Measurements from ENCODE around the gene LILRA6. TPM values are rescaled to one million over a fixed set of nuclear protein-coding genes. Genes with fewer than 3 reads are reported as not detected.

Gene LILRA6
- total RNA-seq, 1 donor from 2014 or later: under 0.01 TPM

DNA sequence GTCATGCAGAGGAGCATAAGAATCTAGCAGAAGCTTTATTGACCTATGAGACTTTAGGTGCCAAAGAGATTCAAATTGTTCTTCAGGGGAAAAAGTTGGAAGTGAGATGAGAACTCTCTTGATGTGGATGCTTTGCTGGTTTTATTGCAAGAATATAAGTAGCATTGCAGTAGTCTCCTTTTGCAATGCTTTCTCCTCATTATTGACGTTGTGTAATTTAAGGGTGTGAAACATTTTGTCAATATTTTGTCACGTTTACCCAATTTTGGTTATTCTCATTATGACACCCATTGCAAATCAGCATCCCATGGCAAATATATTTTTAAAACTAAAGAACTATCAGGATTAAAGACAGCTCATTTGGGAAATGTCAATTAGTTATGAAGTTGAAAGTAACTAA lies 26.3 kb upstream of the LILRA6 start:
- H3K27ac ChIP-seq (ENCODE audit: low read depth, low read length): no peak overlapping the region
- no peak overlapping the region for H3K4me3 ChIP-seq (ENCODE audit: low read length in 3 of 3)
- peaks cover 0 to 8% (median 0%) of the 10 kb centered on the region in 3 donors for H3K27me3 ChIP-seq (ENCODE audit: control insufficient read depth in 3 of 3, insufficient read depth in 3 of 3, low read length in 3 of 3)
- H3K36me3 ChIP-seq (ENCODE audit: control insufficient read depth in 3 of 3, insufficient read depth in 3 of 3, low read length in 3 of 3): no peaks in the 10 kb centered on the region
- H3K9me3 ChIP-seq (ENCODE audit: control insufficient read depth in 3 of 3, low read length in 3 of 3): no peaks in the 10 kb centered on the region
- no peaks in the 10 kb centered on the region for H3K4me1 ChIP-seq (ENCODE audit: control insufficient read depth in 3 of 3, insufficient read depth in 3 of 3, low read length in 3 of 3)
- H3K9ac ChIP-seq (ENCODE audit: low read depth in 1 of 3, low read length in 3 of 3): no peak overlapping the region

DNA sequence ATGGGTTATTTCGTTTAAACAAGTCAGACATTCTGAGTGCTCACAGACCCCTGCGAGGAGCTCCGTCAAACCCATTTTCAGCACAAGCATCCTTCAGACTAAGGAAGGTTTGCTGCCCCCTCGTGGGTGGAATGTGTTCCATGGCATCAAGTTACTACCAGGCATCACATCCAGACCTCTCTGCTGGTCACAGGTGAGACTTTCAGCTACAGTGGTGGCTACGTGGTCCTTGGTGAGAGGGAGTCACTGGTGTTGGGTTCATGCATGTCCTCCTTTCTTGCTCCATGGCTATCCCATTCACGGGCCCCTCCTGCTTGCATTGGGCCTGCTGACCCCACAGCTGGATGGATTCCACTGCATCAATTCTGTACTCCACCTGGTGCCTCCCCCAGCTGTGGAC lies 23.5 kb upstream of the LILRA6 start:
- H3K9ac ChIP-seq (ENCODE audit: low read depth in 1 of 3, low read length in 3 of 3): no peak overlapping the region
- no peak overlapping the region for H3K4me3 ChIP-seq (ENCODE audit: low read length in 3 of 3)
- H3K9me3 ChIP-seq (ENCODE audit: control insufficient read depth in 3 of 3, low read length in 3 of 3): no peaks in the 10 kb centered on the region
- no peaks in the 10 kb centered on the region for H3K4me1 ChIP-seq (ENCODE audit: control insufficient read depth in 3 of 3, insufficient read depth in 3 of 3, low read length in 3 of 3)
- H3K36me3 ChIP-seq (ENCODE audit: control insufficient read depth in 3 of 3, insufficient read depth in 3 of 3, low read length in 3 of 3): no peaks in the 10 kb centered on the region
- H3K27me3 ChIP-seq (ENCODE audit: control insufficient read depth in 3 of 3, insufficient read depth in 3 of 3, low read length in 3 of 3): peaks cover 0 to 12% (median 0%) of the 10 kb centered on the region in 3 donors
- no peak overlapping the region for H3K27ac ChIP-seq (ENCODE audit: low read depth, low read length)

DNA sequence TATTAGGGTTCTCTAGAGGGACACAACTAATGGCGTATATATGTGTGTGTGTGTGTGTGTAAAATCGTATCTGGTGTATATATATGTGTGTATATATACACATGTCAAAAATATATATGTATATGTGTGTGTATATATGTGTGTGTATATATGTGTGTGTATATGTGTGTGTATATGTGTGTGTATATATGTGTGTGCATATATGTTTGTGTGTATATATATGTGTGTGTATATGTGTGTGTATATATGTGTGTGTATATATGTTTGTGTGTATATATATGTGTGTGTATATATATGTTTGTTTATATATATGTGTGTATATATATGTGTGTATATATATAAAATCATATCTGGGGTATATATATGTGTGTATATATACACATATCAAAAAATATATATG lies 19.9 kb upstream of the LILRA6 start:
- Histone ChIP-seq H3K4me3 (ENCODE audit: low read length in 3 of 3) (no peak overlapping the region), H3K9me3 (ENCODE audit: control insufficient read depth in 3 of 3, low read length in 3 of 3) (peaks cover 0 to 2% (median 0%) of the 10 kb centered on the region in 3 donors), H3K27ac (ENCODE audit: low read depth, low read length) (no peak overlapping the region), H3K9ac (ENCODE audit: low read depth in 1 of 3, low read length in 3 of 3) (no peak overlapping the region), H3K4me1 (ENCODE audit: control insufficient read depth in 3 of 3, insufficient read depth in 3 of 3, low read length in 3 of 3) (no peaks in the 10 kb centered on the region), H3K27me3 (ENCODE audit: control insufficient read depth in 3 of 3, insufficient read depth in 3 of 3, low read length in 3 of 3) (peaks cover 0 to 8% (median 4%) of the 10 kb centered on the region in 3 donors), H3K36me3 (ENCODE audit: control insufficient read depth in 3 of 3, insufficient read depth in 3 of 3, low read length in 3 of 3) (no peaks in the 10 kb centered on the region)

DNA sequence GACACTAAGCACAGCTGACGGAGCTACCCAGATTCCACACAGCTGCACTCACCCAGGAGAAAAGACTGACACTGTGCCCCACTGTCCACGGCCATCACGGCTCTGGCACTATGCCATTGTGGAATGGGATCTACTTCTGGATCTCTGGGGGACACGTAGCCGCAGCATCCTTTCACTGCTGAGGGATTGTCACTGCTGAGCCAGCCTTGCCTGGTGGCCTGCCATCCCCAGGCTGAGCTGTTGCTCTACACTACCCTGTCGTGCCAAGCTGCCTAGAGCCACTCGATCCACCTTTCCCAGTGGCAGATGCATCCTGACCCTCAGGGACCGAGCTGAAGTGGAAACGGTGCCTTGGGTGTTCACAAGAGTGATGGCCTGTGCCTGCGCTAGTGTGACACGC lies 19.5 kb upstream of the LILRA6 start:
- H3K4me3 ChIP-seq (ENCODE audit: low read length in 3 of 3): no peak overlapping the region
- peaks cover under 1 to 10% (median 6%) of the 10 kb centered on the region in 3 donors for H3K27me3 ChIP-seq (ENCODE audit: control insufficient read depth in 3 of 3, insufficient read depth in 3 of 3, low read length in 3 of 3)
- no peak overlapping the region for H3K27ac ChIP-seq (ENCODE audit: low read depth, low read length)
- H3K4me1 ChIP-seq (ENCODE audit: control insufficient read depth in 3 of 3, insufficient read depth in 3 of 3, low read length in 3 of 3): no peaks in the 10 kb centered on the region
- peaks cover 0 to 2% (median 0%) of the 10 kb centered on the region in 3 donors for H3K9me3 ChIP-seq (ENCODE audit: control insufficient read depth in 3 of 3, low read length in 3 of 3)
- no peak overlapping the region for H3K9ac ChIP-seq (ENCODE audit: low read depth in 1 of 3, low read length in 3 of 3)
- no peaks in the 10 kb centered on the region for H3K36me3 ChIP-seq (ENCODE audit: control insufficient read depth in 3 of 3, insufficient read depth in 3 of 3, low read length in 3 of 3)

DNA sequence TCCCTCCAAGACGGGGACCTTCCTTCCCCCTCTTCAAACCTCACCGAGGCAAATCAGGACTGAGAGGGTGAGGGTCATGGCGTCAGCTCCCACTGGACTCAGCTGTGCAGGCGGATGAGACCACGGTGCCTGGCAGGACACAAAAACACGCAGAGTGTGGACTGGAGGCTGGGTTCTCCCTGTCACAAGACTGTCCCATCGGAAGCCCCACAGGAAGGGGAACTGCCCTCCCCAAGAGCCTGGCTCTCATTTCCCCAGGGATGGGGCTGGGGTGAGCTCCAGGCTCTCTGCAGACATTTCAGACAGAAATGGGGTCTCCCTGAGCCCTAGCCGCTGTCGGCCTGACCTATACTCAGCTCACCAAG lies 14.5 kb upstream of the LILRA6 start, which contains the start of gene LILRB5:
Gene LILRB5 (minus strand): TSS at position 158 of the 365 bp plus-strand sequence. CDS start 80 bp downstream, at position 78.
- Histone ChIP-seq H3K4me1 (ENCODE audit: control insufficient read depth in 3 of 3, insufficient read depth in 3 of 3, low read length in 3 of 3) (no peaks in the 10 kb centered on the region), H3K9ac (ENCODE audit: low read depth in 1 of 3, low read length in 3 of 3) (no peak within 1 kb of the TSS), H3K4me3 (ENCODE audit: low read length in 3 of 3) (peak within 1 kb of the TSS in 1 of 3 donors; percentile 30), H3K36me3 (ENCODE audit: control insufficient read depth in 3 of 3, insufficient read depth in 3 of 3, low read length in 3 of 3) (no peaks in the 10 kb centered on the region), H3K27ac (ENCODE audit: low read depth, low read length) (no peak within 1 kb of the TSS), H3K9me3 (ENCODE audit: control insufficient read depth in 3 of 3, low read length in 3 of 3) (peaks cover 0 to 2% (median 0%) of the 10 kb centered on the region in 3 donors), H3K27me3 (ENCODE audit: control insufficient read depth in 3 of 3, insufficient read depth in 3 of 3, low read length in 3 of 3) (peaks cover 15 to 40% (median 30%) of the 10 kb centered on the region in 3 donors)

DNA sequence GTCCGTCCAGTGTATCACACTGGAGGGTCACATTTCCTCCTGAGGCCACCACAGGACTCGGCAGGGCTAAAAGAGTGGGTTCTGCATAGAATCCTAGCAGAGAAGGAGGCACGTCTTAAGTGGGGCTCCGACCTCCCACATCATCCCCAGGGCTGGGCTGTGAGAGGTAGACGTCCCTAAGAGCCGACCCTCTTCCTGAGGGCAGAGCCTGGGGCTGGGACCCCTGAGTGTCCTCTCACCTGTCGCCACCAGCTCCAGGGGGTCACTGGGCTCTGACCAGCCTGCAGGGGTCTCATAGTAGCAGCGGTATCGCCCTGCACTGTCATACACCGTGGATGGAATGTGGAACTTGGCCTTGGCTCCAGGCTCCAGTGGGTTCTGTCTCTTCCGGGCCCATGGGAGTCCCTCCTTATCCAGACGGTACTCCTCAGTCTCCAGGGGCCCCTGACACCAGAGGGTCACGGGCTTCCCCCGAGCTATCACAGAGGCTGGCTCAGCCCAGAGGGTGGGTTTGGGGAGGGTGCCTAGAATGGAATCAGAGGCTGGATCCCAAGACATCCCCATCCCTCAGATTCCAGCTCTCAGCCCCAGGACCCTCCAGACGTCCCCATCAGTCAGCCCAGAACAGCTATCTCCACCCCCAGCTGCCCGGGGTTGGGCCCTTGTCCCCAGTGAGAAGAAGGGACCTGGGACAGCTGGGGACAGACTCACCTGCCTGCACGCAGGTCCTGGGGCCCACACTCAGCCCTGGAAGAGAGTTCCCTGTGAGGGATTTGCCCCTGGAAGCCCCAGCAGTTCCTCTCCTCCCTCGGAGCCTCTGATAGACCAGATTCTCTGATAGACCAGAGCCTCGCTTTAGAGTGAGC lies 13.9 kb upstream of the LILRA6 start:
- peaks cover 15 to 39% (median 30%) of the 10 kb centered on the region in 3 donors for H3K27me3 ChIP-seq (ENCODE audit: control insufficient read depth in 3 of 3, insufficient read depth in 3 of 3, low read length in 3 of 3)
- no peak overlapping the region for H3K27ac ChIP-seq (ENCODE audit: low read depth, low read length)
- H3K4me1 ChIP-seq (ENCODE audit: control insufficient read depth in 3 of 3, insufficient read depth in 3 of 3, low read length in 3 of 3): no peaks in the 10 kb centered on the region
- no peaks in the 10 kb centered on the region for H3K36me3 ChIP-seq (ENCODE audit: control insufficient read depth in 3 of 3, insufficient read depth in 3 of 3, low read length in 3 of 3)
- H3K9me3 ChIP-seq (ENCODE audit: control insufficient read depth in 3 of 3, low read length in 3 of 3): peaks cover 0 to 2% (median 0%) of the 10 kb centered on the region in 3 donors
- peak overlapping the region in 1 of 3 donors; percentile 30 for H3K4me3 ChIP-seq (ENCODE audit: low read length in 3 of 3)
- no peak overlapping the region for H3K9ac ChIP-seq (ENCODE audit: low read depth in 1 of 3, low read length in 3 of 3)

DNA sequence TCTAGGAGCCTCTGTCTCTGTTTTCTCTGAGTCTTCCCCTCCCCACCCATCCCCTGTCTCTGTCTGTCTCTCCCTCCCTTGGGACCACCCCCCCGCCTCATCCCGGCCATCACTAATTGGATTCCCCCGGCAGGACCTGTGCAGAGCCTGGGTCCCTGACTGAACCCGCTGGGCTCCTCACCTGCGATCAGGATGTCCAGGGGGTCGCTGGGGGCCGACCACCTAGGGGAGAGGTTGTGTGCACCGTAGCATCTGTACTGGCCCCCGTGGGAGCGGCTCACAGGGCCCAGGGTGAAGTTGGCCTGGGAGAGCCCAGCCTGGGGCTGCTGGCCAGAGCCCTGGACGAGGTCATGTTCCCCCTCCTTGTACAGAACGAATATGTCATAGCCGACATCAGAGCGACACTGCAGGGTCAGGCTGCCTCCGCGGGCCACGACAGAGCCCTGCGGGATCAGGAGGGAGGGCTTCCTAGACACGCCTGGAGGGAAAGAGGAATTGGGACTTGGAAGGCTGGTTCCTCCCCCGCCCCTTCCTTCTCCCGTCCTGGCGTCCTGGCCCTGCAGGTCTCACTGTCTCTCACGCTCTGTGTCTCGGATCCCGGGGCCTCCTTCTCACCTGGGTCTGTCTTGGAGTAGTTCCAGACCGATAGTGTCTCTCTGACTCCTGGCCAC lies 12.7 kb upstream of the LILRA6 start:
- Histone ChIP-seq H3K4me1 (ENCODE audit: control insufficient read depth in 3 of 3, insufficient read depth in 3 of 3, low read length in 3 of 3) (no peaks in the 10 kb centered on the region), H3K9me3 (ENCODE audit: control insufficient read depth in 3 of 3, low read length in 3 of 3) (peaks cover 0 to 2% (median 0%) of the 10 kb centered on the region in 3 donors), H3K4me3 (ENCODE audit: low read length in 3 of 3) (peak overlapping the region in 1 of 3 donors; percentile 30), H3K27me3 (ENCODE audit: control insufficient read depth in 3 of 3, insufficient read depth in 3 of 3, low read length in 3 of 3) (peaks cover 15 to 39% (median 30%) of the 10 kb centered on the region in 3 donors), H3K9ac (ENCODE audit: low read depth in 1 of 3, low read length in 3 of 3) (no peak overlapping the region), H3K27ac (ENCODE audit: low read depth, low read length) (no peak overlapping the region), H3K36me3 (ENCODE audit: control insufficient read depth in 3 of 3, insufficient read depth in 3 of 3, low read length in 3 of 3) (no peaks in the 10 kb centered on the region)

DNA sequence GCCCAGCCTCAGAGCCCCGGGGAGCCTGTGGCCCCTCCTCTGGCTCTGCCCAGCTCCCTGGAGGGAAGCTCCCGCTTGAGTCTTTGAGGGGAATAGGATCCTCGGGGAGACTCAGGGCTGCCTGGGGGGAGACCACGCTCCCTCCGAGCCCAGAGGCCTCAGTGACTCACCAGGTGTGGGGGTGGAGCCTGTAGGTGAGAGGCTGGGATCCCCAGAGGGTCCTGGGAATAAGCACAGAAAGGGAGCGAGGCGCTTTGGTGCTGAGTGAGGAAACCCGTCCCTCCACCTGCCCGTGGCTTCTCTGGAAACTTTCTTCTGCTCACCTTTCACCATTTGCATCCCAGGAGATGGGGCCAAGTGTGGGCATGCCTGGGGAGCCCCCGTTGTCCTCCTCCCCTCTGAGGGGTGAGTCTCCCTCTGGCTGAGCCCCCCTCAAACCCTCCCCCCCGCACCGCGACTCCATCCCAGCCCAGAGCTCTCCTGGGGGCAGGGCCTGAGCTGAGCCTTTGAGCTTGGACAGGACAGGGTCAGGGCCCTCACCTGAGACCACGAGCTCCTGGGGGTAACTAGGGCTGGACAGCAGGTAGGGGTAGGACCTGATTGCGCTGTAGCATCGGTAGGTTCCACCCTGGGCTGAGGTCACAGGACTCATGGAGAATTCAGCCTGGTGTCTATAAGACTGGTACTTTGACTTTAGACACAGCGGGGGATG lies 11.8 kb upstream of the LILRA6 start:
- no peaks in the 10 kb centered on the region for H3K4me1 ChIP-seq (ENCODE audit: control insufficient read depth in 3 of 3, insufficient read depth in 3 of 3, low read length in 3 of 3)
- H3K9ac ChIP-seq (ENCODE audit: low read depth in 1 of 3, low read length in 3 of 3): no peak overlapping the region
- H3K27me3 ChIP-seq (ENCODE audit: control insufficient read depth in 3 of 3, insufficient read depth in 3 of 3, low read length in 3 of 3): peaks cover 15 to 39% (median 30%) of the 10 kb centered on the region in 3 donors
- no peak overlapping the region for H3K4me3 ChIP-seq (ENCODE audit: low read length in 3 of 3)
- no peak overlapping the region for H3K27ac ChIP-seq (ENCODE audit: low read depth, low read length)
- H3K36me3 ChIP-seq (ENCODE audit: control insufficient read depth in 3 of 3, insufficient read depth in 3 of 3, low read length in 3 of 3): no peaks in the 10 kb centered on the region
- H3K9me3 ChIP-seq (ENCODE audit: control insufficient read depth in 3 of 3, low read length in 3 of 3): no peaks in the 10 kb centered on the region

DNA sequence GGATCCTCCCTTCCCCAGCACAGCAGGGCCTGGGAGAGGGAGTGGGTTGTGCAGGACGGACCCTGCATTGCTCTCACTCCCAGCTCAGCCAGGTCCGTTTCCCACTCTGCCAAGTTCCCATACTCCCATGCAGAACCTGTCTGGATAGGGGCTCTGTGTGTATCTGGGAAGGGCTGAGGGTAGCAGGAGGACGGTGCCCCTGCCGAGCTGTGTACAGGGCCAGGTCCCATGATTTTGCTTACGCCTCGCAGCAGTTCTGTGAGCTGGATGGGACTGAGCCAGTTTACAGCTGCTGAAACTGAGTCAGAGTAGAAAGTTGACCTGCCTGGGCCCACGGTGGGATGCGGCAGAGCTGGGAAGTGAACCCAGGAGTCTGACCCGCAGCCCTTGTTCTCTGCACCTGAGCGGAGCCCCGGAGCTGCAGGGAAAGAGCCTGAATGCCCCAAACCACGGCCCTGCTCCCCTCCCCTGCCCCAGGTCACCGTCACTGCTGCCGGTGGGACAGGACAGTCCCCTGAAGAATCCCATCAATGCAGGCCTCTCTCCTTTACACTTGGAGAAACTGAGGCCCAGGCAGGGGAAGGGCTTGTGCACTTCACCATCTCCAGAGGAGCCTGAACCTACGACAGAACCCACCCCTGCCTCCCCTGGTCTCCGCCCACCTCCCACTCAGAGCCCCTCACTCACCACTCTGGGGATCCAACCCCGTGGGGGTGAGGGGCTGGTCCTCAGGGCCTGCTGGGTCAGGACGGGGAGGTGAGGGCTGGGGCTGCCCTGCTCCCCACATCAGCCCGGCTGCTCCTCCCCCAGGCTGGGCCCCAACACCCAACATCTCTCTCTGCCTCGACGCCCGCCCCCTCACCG lies 11.0 kb upstream of the LILRA6 start:
- H3K4me1 ChIP-seq (ENCODE audit: control insufficient read depth in 3 of 3, insufficient read depth in 3 of 3, low read length in 3 of 3): no peaks in the 10 kb centered on the region

More for the DNA sequence above, 11.0 kb upstream of the LILRA6 start:
- H3K27me3 ChIP-seq (ENCODE audit: control insufficient read depth in 3 of 3, insufficient read depth in 3 of 3, low read length in 3 of 3): peaks cover 15 to 39% (median 30%) of the 10 kb centered on the region in 3 donors
- H3K27ac ChIP-seq (ENCODE audit: low read depth, low read length): no peak overlapping the region
- H3K4me3 ChIP-seq (ENCODE audit: low read length in 3 of 3): no peak overlapping the region
- H3K9me3 ChIP-seq (ENCODE audit: control insufficient read depth in 3 of 3, low read length in 3 of 3): no peaks in the 10 kb centered on the region
- no peak overlapping the region for H3K9ac ChIP-seq (ENCODE audit: low read depth in 1 of 3, low read length in 3 of 3)
- H3K36me3 ChIP-seq (ENCODE audit: control insufficient read depth in 3 of 3, insufficient read depth in 3 of 3, low read length in 3 of 3): no peaks in the 10 kb centered on the region

Measured in skeletal muscle tissue (tissue), 4 donors.